ENCODE results near the gene TSPAN5.
"Not testable (repeated sequence)": the region's sequence is repeated elsewhere in the genome, so short reads cannot be mapped to it uniquely, and the experiment has no call there.

- TF ChIP-seq POLR2AphosphoS5 (IDR thresholded peaks at IDR 0.05) = not testable (repeated sequence)
- TF ChIP-seq, protein P1, sequence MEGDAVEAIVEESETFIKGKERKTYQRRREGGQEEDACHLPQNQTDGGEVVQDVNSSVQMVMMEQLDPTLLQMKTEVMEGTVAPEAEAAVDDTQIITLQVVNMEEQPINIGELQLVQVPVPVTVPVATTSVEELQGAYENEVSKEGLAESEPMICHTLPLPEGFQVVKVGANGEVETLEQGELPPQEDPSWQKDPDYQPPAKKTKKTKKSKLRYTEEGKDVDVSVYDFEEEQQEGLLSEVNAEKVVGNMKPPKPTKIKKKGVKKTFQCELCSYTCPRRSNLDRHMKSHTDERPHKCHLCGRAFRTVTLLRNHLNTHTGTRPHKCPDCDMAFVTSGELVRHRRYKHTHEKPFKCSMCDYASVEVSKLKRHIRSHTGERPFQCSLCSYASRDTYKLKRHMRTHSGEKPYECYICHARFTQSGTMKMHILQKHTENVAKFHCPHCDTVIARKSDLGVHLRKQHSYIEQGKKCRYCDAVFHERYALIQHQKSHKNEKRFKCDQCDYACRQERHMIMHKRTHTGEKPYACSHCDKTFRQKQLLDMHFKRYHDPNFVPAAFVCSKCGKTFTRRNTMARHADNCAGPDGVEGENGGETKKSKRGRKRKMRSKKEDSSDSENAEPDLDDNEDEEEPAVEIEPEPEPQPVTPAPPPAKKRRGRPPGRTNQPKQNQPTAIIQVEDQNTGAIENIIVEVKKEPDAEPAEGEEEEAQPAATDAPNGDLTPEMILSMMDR (IDR thresholded peaks at IDR 0.05) = not testable (repeated sequence)
Measured at GRCh38 chr4:98705586-98705985, 47.2 kb upstream of the TSPAN5 start.

Measured in stomach (tissue), 4 donors.